HK-2 (cell line): ENCODE measurements around the gene HOXA11.

Experiments used
- DNase-seq: peaks from one replicate; pipeline ENCODE4 v3.0.0-alpha.2; 2018; ENCODE audit not compliant: unreplicated experiment

Gene HOXA11

GRCh38 chr7:27147199-27148030 lies 37.6 kb downstream of the HOXA11 start, which contains the start of gene HOXA6:
TSS of gene HOXA6 (minus strand) at chr7:27147774. CDS start at chr7:27147749, 25 bp downstream.
- DNase-seq: peak; percentile 65

GRCh38 chr7:27146491-27147198 lies 38.4 kb downstream of the HOXA11 start:
- DNase-seq: no peak

- DNase-seq: no peak
Observed at GRCh38 chr7:27145914-27146412, 39.1 kb downstream of the HOXA11 start.

GRCh38 chr7:27145165-27145913 lies 39.7 kb downstream of the HOXA11 start:
- no peak for DNase-seq

GRCh38 chr7:27144781-27145164 lies 40.3 kb downstream of the HOXA11 start:
- DNase-seq: no peak

- DNase-seq: no peak
Observed at GRCh38 chr7:27143950-27144780, 40.9 kb downstream of the HOXA11 start.

- peak; percentile 88 for DNase-seq
Observed at GRCh38 chr7:27143023-27143949, 41.7 kb downstream of the HOXA11 start, which contains the start of gene HOXA5. TSS of gene HOXA5 (minus strand) at chr7:27143681. CDS start at chr7:27143607, 74 bp downstream.

GRCh38 chr7:27142580-27143022 lies 42.4 kb downstream of the HOXA11 start:
- DNase-seq: no peak

GRCh38 chr7:27141923-27142579 lies 43.0 kb downstream of the HOXA11 start:
- DNase-seq: peak; percentile 66

GRCh38 chr7:27141137-27141922 lies 43.7 kb downstream of the HOXA11 start:
- DNase-seq: no peak

- DNase-seq: no peak
Observed at GRCh38 chr7:27140126-27140857, 44.7 kb downstream of the HOXA11 start.

GRCh38 chr7:27139334-27140125 lies 45.5 kb downstream of the HOXA11 start:
- DNase-seq: no peak

GRCh38 chr7:27138985-27139333 lies 46.1 kb downstream of the HOXA11 start:
- DNase-seq: no peak

GRCh38 chr7:27138472-27138871 lies 46.6 kb downstream of the HOXA11 start:
- no peak for DNase-seq

GRCh38 chr7:27137640-27138315 lies 47.3 kb downstream of the HOXA11 start:
- DNase-seq: no peak

- no peak for DNase-seq
Observed at GRCh38 chr7:27134392-27134791, 50.6 kb downstream of the HOXA11 start.
